K562 (cell line): ENCODE data around the gene KMT2C. TPM values are rescaled to one million over a fixed set of nuclear protein-coding genes. Genes with fewer than 3 reads are reported as not detected.

Experiments
- CSDE1 ChIP-seq, 2 experiments: fragments of 450-650 bp; IDR thresholded peaks; 2 replicates each; pipeline ENCODE4 v1.6.1; 2016; ENCODE audit warnings: mild to moderate bottlenecking in 1 of 2
- EP400 ChIP-seq: fragments of 450-650 bp; IDR thresholded peaks from 2 replicates; pipeline ENCODE4 v1.6.1; 2017; ENCODE audit warnings: antibody characterized with exemption, mild to moderate bottlenecking, moderate library complexity
- HIVEP1 ChIP-seq: fragments of 250-450 bp; sonication (Bioruptor Pico); IDR thresholded peaks from 2 replicates; pipeline ENCODE4 v1.4.0; 2020; ENCODE audit warnings: mild to moderate bottlenecking
- HLTF ChIP-seq: fragments of 450-650 bp; IDR thresholded peaks from 2 replicates; pipeline ENCODE4 v1.6.1; 2016
- KAT7 ChIP-seq: sonication (generic); formaldehyde crosslinking; IDR thresholded peaks from 2 replicates; pipeline ENCODE4 v1.8.0; 2022; ENCODE audit warnings: missing genetic modification reagents, mild to moderate bottlenecking, borderline replicate concordance
- KDM1A ChIP-seq, 2 experiments: fragments of 450-650 bp; IDR thresholded peaks; 2 replicates each; pipeline ENCODE4 v1.6.1; 2016; ENCODE audit warnings: mild to moderate bottlenecking in 2 of 2
- MLX ChIP-seq, 2 experiments: fragments of 450-650 bp in 1 of 2; sonication (generic) in 1 of 2; formaldehyde crosslinking; conservative IDR thresholded peaks; 2 replicates each; pipeline versions ENCODE4 v1.4.0 to v1.8.1; 2020 to 2022; ENCODE audit warnings: mild to moderate bottlenecking in 1 of 2, missing genetic modification reagents in 1 of 2
- NCOR1 ChIP-seq: fragments of 450-650 bp; IDR thresholded peaks from 2 replicates; pipeline ENCODE4 v1.6.1; 2016; ENCODE audit warnings: mild to moderate bottlenecking, moderate library complexity
- RBBP5 ChIP-seq: fragments of 200-600 bp; sonication (generic); IDR thresholded peaks from 2 replicates; pipeline ENCODE4 v1.6.1; 2012; ENCODE audit warnings: borderline replicate concordance, mild to moderate bottlenecking, low read length, control low read depth, inconsistent platforms; ENCODE audit not compliant: insufficient read depth, poor library complexity, severe bottlenecking
- SMARCC2 ChIP-seq: fragments of 450-650 bp; IDR thresholded peaks from 2 replicates; pipeline ENCODE4 v1.6.1; 2017; ENCODE audit warnings: antibody characterized with exemption, moderate library complexity, mild to moderate bottlenecking, low read depth
- TAL1 ChIP-seq: fragments of 450-650 bp; IDR thresholded peaks from 2 replicates; pipeline ENCODE4 v1.6.1; 2016; ENCODE audit warnings: mild to moderate bottlenecking
- WHSC1 ChIP-seq: IDR thresholded peaks from one replicate; pipeline ENCODE4 v1.6.1; 2012; ENCODE audit warnings: low read length, control low read depth, inconsistent platforms
- ZFP1 ChIP-seq: fragments of 450-650 bp; formaldehyde crosslinking; IDR thresholded peaks from 2 replicates; pipeline ENCODE4 v1.4.0; 2020; ENCODE audit warnings: mild to moderate bottlenecking, mixed read lengths
- ZFPM2 ChIP-seq: fragments of 250-450 bp; sonication (Bioruptor Pico); IDR thresholded peaks from 2 replicates; pipeline ENCODE4 v1.5.1; 2022; ENCODE audit warnings: mild to moderate bottlenecking
- ZNF217 ChIP-seq: sonication (generic); formaldehyde crosslinking; IDR thresholded peaks from 2 replicates; pipeline ENCODE4 v1.8.0; 2022; ENCODE audit warnings: mild to moderate bottlenecking, missing genetic modification reagents
- ZNF639 ChIP-seq, 2 experiments: fragments of 200-800 bp in 1 of 2; sonication (Bioruptor generic) in 1 of 2; sonication (generic) in 1 of 2; formaldehyde crosslinking in 1 of 2; IDR thresholded peaks in 1 of 2; conservative IDR thresholded peaks in 1 of 2; 2 replicates each; pipeline versions ENCODE4 v1.5.0 to v1.6.1; 2016 to 2020; ENCODE audit warnings: missing compliant biosample characterization in 1 of 2, missing genetic modification characterization in 1 of 2, missing genetic modification reagents in 1 of 2
- ZNF707 ChIP-seq: fragments of 250-450 bp; sonication (Bioruptor Pico); conservative IDR thresholded peaks from 2 replicates; pipeline ENCODE4 v1.8.0; 2022; ENCODE audit warnings: inconsistent platforms, mild to moderate bottlenecking, moderate library complexity
- polyA plus RNA-seq, 8 experiments: library from polyadenylated mRNA; depleted of rRNA in 4 of 8; stranded (reverse) in 5 of 8; unstranded in 3 of 8; fragments of >200 nt; fragmentation: Nextera tagmentation in 2 of 8; fragmentation: Illumina TruSeq in 1 of 8; extraction: Ambion mirVana in 2 of 8; extraction: Trizol in 1 of 8; gene quantifications; 2 replicates each; pipeline versions ENCODE4 v1.2.1 to v1.2.3, GENCODE V29; 2011 to 2014; ENCODE audit warnings: inconsistent platforms in 1 of 8, missing spikeins in 1 of 8
- total RNA-seq, 7 experiments: library from RNA; depleted of rRNA in 6 of 7; stranded (reverse); fragments of >200 nt in 6 of 7; fragmentation: Illumina TruSeq in 2 of 7; extraction: Trizol in 2 of 7; gene quantifications; 2 replicates each; pipeline versions ENCODE4 v1.2.1 to v1.2.3, GENCODE V29; 2011 to 2021; ENCODE audit warnings: low replicate concordance in 1 of 7
- TF ChIP-seq, protein P1 (sequence below): fragments of 450-650 bp; formaldehyde crosslinking; IDR thresholded peaks from 2 replicates; pipeline ENCODE4 v1.4.0; 2020; ENCODE audit warnings: mild to moderate bottlenecking, moderate library complexity
- TF ChIP-seq, protein P2 (sequence below): sonication (generic); formaldehyde crosslinking; IDR thresholded peaks from 2 replicates; pipeline ENCODE4 v1.8.0; 2022; ENCODE audit warnings: mild to moderate bottlenecking, missing genetic modification reagents

KMT2C gene
- total and polyA plus RNA-seq, 9 of the 15 experiments (the other 6 are each of a cell fraction or from before 2014, with no cell fraction given) = 4.9 to 67.8 (median 27.1) TPM

DNA sequence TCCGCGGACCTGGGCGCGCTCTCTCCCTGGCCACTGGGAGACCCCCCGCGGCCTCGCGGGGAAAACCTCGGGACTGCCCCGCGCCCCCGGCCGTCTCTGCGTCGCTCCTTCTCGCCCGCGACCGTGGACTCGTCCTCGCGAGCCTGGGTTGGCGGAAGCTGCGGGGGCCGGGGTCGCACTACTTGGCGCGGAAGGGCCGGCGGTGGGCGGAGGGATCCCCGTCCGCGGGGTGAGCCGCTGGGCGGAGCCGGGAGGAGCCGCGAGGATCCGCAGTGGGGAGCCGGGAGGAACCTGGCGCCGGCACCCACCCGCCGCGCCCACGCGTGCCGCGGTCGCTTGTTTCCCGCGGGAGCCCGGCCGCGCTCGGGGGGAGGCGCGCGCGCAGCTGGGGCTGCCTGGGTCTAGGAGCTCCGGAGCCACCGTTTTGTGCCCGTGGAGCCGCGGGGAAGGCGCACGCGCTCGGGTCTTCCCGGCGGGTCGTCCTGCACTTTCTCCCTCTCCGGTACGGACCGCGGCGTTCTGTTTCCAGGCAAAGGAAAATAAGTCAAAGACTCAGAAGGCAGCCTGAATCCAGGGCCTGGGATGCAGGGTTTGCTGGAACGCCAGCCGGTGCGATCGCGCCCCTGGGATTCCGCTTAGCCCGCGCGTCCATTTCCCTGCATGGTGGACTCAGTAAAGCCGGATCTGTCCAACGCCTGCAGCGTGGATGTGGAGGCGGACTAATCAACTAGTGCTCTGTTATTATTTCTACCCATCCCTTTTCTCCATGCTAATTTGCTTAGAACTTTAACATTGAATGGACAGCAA, 28.7 kb upstream of the KMT2C start (continued):
- TF ChIP-seq RBBP5 = peak; percentile 91
- TF ChIP-seq CSDE1 (IDR thresholded peaks at IDR 0.05) = no peak
- TF ChIP-seq, protein P1, sequence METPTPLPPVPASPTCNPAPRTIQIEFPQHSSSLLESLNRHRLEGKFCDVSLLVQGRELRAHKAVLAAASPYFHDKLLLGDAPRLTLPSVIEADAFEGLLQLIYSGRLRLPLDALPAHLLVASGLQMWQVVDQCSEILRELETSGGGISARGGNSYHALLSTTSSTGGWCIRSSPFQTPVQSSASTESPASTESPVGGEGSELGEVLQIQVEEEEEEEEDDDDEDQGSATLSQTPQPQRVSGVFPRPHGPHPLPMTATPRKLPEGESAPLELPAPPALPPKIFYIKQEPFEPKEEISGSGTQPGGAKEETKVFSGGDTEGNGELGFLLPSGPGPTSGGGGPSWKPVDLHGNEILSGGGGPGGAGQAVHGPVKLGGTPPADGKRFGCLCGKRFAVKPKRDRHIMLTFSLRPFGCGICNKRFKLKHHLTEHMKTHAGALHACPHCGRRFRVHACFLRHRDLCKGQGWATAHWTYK = no peak; the same call in none of the 2 replicates
- TF ChIP-seq KAT7 (CRISPR knock-in tag) = peak; percentile 94
- TF ChIP-seq ZFPM2 = no peak; the same call in 1 of the 2 replicates
- no peak for TF ChIP-seq KDM1A (IDR thresholded peaks at IDR 0.05)
- TF ChIP-seq MLX (CRISPR knock-in tag; conservative IDR thresholded peaks at IDR 0.05) = no peak; a peak in 2 of 4 replicates
- TF ChIP-seq SMARCC2 = peak; percentile 56; the same call in 1 of the 2 replicates
- TF ChIP-seq ZNF217 (CRISPR knock-in tag) = no peak
- no peak; the same call in 1 of the 2 replicates for TF ChIP-seq HLTF
- TF ChIP-seq, protein P2, sequence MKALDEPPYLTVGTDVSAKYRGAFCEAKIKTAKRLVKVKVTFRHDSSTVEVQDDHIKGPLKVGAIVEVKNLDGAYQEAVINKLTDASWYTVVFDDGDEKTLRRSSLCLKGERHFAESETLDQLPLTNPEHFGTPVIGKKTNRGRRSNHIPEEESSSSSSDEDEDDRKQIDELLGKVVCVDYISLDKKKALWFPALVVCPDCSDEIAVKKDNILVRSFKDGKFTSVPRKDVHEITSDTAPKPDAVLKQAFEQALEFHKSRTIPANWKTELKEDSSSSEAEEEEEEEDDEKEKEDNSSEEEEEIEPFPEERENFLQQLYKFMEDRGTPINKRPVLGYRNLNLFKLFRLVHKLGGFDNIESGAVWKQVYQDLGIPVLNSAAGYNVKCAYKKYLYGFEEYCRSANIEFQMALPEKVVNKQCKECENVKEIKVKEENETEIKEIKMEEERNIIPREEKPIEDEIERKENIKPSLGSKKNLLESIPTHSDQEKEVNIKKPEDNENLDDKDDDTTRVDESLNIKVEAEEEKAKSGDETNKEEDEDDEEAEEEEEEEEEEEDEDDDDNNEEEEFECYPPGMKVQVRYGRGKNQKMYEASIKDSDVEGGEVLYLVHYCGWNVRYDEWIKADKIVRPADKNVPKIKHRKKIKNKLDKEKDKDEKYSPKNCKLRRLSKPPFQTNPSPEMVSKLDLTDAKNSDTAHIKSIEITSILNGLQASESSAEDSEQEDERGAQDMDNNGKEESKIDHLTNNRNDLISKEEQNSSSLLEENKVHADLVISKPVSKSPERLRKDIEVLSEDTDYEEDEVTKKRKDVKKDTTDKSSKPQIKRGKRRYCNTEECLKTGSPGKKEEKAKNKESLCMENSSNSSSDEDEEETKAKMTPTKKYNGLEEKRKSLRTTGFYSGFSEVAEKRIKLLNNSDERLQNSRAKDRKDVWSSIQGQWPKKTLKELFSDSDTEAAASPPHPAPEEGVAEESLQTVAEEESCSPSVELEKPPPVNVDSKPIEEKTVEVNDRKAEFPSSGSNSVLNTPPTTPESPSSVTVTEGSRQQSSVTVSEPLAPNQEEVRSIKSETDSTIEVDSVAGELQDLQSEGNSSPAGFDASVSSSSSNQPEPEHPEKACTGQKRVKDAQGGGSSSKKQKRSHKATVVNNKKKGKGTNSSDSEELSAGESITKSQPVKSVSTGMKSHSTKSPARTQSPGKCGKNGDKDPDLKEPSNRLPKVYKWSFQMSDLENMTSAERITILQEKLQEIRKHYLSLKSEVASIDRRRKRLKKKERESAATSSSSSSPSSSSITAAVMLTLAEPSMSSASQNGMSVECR (CRISPR knock-in tag) = peak; percentile 91; the same call in 1 of the 2 replicates
- TF ChIP-seq HIVEP1 (CRISPR knock-in tag) = no peak
- no peak for TF ChIP-seq TAL1
- TF ChIP-seq ZNF639 (CRISPR knock-in tag; conservative IDR thresholded peaks at IDR 0.05 in 1 of 2, IDR thresholded peaks at IDR 0.05 in 1 of 2) = peak in 1 of 2 experiments; percentile 98; a peak in 2 of 4 replicates
- no peak for TF ChIP-seq ZNF707 (CRISPR knock-in tag)
- peak; percentile 66 for TF ChIP-seq NCOR1
- TF ChIP-seq ZFP1 = no peak
- peak; percentile 89 for TF ChIP-seq EP400
- no peak for TF ChIP-seq WHSC1
